HEK293T (cell line): ENCODE measurements around the gene PTPRG.

Source experiments
- ARNT ChIP-seq: fragments of 450-650 bp; IDR thresholded peaks from 2 replicates; pipeline ENCODE4 v1.6.1; 2017; ENCODE audit warnings: mild to moderate bottlenecking
- BHLHE40 ChIP-seq: fragments of 450-650 bp; IDR thresholded peaks from 2 replicates; pipeline ENCODE4 v1.6.1; 2016; ENCODE audit warnings: mild to moderate bottlenecking, moderate library complexity, borderline replicate concordance
- CTBP1 ChIP-seq: fragments of 450-650 bp; IDR thresholded peaks from 2 replicates; pipeline ENCODE4 v1.6.1; 2016; ENCODE audit warnings: borderline replicate concordance
- ELF4 ChIP-seq: fragments of 450-650 bp; IDR thresholded peaks from 2 replicates; pipeline ENCODE4 v1.6.1; 2017; ENCODE audit warnings: antibody characterized with exemption
- FOXA1 ChIP-seq: fragments of 450-650 bp; IDR thresholded peaks from 2 replicates; pipeline ENCODE4 v1.6.1; 2016; ENCODE audit warnings: mild to moderate bottlenecking
- FOXK2 ChIP-seq: fragments of 450-650 bp; IDR thresholded peaks from 2 replicates; pipeline ENCODE4 v1.6.1; 2016; ENCODE audit warnings: mild to moderate bottlenecking
- FOXM1 ChIP-seq: fragments of 450-650 bp; IDR thresholded peaks from 2 replicates; pipeline ENCODE4 v1.6.1; 2017; ENCODE audit warnings: mild to moderate bottlenecking, borderline replicate concordance
- HDGF ChIP-seq: fragments of 450-650 bp; IDR thresholded peaks from 2 replicates; pipeline ENCODE4 v1.6.1; 2017; ENCODE audit warnings: antibody characterized with exemption, borderline replicate concordance
- LEF1 ChIP-seq: fragments of 450-650 bp; IDR thresholded peaks from 2 replicates; pipeline ENCODE4 v1.6.1; 2017; ENCODE audit warnings: mild to moderate bottlenecking, borderline replicate concordance
- NFRKB ChIP-seq: fragments of 450-650 bp; IDR thresholded peaks from 2 replicates; pipeline ENCODE4 v1.6.1; 2016; ENCODE audit warnings: mild to moderate bottlenecking, moderate library complexity
- SP1 ChIP-seq: fragments of 450-650 bp; IDR thresholded peaks from 2 replicates; pipeline ENCODE4 v1.6.1; 2017
- SUZ12 ChIP-seq: fragments of 450-650 bp; IDR thresholded peaks from 2 replicates; pipeline ENCODE4 v1.6.1; 2016; ENCODE audit warnings: mild to moderate bottlenecking
- ZNF384 ChIP-seq: fragments of 450-650 bp; IDR thresholded peaks from 2 replicates; pipeline ENCODE4 v1.6.1; 2016

DNA sequence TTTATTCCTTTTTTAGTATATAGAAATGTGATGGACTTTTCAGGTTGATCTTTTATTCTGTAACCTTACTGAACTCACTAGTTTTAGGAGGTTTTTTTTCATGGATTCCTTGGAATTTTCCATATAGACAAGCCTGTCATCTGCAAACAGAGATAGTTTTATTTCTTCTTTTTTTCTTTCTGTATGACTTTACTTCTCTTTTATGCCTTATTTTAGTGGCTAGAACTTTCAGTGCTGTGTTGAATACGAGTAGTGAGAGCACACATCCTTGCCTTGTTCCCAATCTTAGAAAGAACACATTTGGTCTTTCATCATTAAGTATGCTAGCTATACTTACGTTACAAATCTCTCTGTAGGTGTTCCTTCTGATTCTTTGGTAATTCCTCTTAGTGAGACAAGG lies 336.5 kb downstream of the PTPRG start:
- TF ChIP-seq CTBP1 = no peak
- no peak for TF ChIP-seq SP1
- no peak for TF ChIP-seq FOXK2
- no peak for TF ChIP-seq ARNT
- TF ChIP-seq FOXM1 = no peak
- TF ChIP-seq ZNF384 = no peak
- no peak for TF ChIP-seq SUZ12
- TF ChIP-seq ELF4 = no peak
- no peak for TF ChIP-seq LEF1
- no peak for TF ChIP-seq FOXA1
- TF ChIP-seq BHLHE40 = no peak
- TF ChIP-seq HDGF = no peak
- TF ChIP-seq NFRKB = no peak
